Stimulated activated CD4-positive, alpha-beta T cell treated with anti-CD3 and anti-CD28 coated beads, TNF-alpha, amount 100 ng/mL, for 48 hours (primary cell): ENCODE results near the gene MYO16.
A peak's percentile ranks its signal among the peaks of the same experiment; 100 is the strongest.

ENCODE experiments used
- DNase-seq, 3 donors: peaks; one replicate each; pipeline ENCODE4 v3.0.0-alpha.2; 2020; ENCODE audit warnings: low read depth in 3 of 3

MYO16 gene

DNA sequence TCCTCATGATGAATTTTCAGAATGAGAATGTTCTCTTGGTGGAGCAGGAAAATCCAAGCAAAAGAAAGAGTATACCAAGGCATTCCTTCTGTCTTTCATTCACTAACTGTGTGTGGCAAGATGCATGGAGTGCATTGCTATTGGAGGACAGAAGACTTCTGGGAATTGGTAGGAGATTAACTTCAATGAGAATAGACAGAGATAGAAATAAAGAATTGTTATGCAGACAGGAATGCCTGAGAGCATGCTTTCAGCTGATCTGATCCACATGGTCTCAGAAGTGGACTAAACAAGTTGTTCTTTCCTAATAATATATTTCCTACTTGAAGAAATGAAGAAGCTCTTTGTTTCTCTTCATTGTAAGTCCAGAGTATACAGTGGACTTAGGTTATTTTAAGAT, 303.6 kb downstream of the MYO16 start:
- no peak for DNase-seq

DNA sequence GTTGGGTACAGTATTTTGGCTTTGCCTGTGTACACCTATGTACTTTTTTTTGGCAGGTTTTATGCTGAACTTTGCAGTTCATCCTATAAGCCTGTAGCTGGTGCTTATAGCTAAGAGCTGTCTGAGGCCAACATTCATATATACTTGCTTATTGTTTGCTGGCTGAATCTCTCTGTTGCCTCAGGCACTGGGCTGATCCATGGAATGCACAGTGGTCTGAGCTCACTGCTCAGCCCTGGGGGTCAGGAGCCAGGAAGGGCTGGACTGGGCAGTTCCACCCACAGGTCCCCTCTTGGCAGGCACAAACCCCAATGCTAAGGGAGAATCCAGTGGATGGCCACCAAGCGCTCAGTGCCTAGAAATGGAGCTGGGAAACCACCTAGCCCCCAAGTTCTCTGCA, 308.7 kb downstream of the MYO16 start:
- no peak for DNase-seq

DNA sequence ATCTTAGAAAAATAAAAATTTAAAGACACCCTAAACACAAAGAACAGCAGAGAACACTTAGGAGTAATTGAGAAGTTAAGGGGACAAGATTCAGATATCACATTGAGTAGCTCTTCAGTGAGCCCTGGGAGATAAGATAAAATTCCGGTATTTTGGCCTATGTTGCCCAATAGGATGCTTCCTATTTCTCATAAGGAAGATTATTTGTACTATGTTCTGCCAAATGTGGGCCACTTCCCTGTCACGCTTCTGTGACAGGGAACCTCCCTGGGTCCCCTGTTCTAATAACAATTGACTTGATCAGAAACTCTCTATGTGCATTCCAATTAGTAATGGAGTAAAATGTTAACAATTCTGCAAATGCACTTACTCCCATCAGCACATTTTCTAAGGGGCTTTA, 310.7 kb downstream of the MYO16 start:
- DNase-seq, result no peak

DNA sequence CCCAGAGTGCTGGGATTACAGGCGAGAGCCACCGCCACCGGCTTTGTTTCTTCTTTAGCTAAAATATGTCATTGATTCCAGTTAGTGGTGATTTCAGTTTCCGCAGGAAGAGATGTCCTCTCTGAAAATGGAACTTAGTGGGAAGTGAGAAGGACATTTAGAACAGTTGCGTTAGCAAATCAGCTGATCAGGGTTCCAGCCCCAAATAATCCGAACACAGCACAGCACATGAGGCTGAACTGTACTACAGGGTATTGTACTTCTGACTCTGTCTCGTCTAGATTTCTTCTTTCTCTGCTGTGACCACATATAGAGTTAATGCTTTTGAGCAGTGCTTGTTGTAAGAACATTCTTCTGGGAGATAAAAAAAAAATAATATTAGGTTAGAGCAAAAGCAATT, 314.4 kb downstream of the MYO16 start:
- DNase-seq, result no peak

DNA sequence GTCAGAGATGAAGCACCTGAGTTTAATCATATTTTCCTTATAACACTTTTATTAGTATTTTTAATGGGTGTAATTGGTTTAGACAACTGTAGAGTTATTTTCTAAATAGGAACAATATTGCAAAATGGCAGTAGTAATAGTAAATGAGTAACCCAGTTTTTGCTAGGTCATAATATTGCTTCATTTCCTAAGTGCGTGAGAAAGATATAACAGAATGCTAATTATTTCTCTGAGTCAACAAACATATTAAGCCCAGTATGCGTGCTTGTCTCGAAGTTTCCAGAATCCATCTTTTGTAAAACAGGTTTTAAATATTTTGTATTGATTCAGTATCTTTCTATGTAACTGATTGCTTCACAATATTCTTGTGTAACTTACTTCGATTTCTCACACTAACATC, 315.3 kb downstream of the MYO16 start:
- DNase-seq, result no peak

DNA sequence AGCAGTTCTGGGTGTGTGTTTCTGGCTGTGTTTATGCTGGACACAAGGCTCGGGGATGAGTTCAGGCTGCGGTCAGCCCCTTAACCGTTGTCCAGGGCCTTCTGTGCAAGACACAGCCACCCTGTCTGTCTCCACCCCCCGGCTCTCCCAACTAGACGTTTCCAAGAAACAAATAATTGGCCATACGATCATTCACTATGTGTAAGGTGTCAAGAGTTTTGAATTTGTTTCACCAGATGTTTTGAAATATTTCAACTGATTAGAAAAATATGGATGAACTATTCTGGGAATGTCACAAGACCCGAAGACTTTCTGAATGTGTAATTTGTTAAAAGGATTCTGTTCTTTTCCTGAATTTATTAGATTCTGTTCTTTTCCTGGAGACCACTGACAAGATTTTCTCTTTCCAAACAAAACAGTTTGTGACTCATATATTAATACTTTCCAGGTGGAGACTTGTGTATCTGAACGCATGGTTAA, 318.2 kb downstream of the MYO16 start:
- DNase-seq, result no peak

DNA sequence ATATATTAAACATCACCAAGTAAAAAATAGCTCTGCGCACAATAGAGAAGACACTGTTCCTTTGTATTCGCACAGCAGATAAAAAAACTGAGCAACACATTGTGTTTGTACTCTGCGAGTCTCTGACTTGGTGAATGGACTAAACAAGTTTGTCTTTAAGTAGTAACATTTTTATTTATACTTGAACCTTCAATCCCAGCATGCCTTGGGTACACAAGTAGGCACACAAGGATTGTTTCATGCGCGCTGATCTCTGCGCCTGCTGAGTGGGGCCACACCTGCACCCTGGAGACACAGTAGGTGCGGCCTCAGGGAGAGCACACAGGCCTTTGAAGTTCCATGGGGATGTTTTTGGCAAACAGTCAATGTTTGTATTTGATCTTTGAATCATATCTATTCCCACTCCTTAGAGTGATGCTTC, 318.9 kb downstream of the MYO16 start:
- DNase-seq, result no peak

DNA sequence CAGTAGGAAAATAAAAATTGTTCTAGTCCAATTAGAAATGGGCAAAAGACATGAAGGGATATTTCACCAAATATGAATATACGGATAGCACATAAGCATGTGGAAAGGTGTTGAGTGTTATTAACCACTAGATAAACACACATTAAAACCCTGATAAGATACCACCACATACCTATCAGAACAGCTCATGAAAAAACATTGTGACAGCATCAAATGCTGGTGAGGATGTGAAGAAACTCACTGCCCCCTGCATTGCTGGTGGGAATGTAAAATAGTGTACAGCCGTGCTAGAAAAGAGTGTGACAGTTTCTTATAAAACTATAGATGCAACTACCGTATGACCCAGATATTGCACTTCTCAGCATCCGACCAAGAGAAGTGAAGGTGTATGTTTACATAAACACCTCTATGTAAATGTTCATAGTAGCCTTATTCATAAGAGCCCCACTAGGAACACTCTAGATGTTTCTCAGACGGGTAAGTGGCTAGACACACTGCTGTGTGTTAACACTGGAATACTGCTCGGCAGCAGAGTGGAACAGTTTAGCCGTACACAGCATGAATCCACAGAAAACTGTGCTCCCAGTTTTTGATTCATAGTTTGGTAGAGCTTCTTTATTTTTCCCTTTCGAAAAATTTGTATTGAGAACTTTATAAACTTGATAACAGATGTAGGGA, 321.1 kb downstream of the MYO16 start:
- DNase-seq, result no peak

DNA sequence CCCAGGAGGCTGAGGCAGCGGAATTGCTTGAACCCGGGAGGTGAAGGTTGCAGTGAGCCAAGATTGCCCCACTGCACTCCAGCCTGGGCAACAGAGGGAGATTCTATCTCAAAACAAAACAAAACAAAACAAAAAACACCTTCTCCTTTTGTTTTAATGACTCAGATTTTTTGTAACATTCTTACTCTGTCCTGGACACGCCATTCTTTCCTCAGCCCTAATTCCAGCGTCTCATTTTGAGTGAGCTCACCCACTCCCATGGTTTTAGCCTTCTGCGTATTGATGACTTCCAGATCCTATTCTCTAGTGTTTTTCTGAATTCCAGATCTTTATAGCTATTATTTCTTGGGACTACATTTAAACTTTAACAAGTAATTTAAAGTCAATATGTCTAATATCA, 326.3 kb downstream of the MYO16 start:
- no peak for DNase-seq

DNA sequence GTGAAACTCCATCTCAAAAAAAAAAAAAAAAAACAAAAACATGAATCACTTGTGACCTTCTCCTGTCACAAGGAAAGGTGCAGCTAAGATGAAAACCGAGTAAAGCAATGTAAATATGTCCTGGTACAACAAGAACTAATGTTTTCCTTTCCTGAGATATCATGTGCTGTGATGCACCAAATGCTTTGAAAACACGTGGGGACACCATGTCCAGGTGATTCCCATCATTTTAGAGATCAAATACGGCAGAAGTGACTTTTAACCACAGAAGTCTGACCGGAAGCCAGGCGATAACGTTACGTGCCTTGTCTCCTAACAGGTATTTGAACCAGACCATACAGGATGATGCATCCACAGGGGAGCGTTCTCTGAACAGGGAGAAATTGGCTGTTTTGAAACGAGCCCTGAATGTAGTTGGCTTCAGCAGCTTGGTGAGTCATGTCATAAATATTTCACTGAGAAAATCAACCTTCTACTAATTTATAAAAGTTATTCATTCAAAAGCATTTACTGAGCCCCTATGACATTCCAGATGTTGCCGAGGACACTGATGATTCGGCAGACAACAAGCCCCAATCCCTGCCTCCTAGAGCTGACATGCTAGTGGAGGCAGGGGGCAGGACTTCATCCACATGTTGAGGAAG, 328.1 kb downstream of the MYO16 start:
- no peak for DNase-seq

DNA sequence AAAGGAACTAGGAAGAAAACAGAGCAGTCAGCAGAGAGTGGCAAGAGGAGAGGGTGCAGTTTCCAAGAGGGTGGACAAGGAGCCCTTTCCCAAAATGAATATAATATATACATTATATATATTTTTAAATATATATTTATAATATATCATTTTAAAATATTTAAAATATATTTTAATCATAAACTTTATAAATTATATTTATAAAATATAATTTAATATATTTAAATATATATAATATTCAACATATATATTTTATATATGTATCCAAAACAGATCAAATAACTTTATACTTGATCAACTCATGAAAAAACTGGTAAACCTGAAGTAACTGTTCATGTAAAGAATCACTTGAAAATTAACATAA, 328.6 kb downstream of the MYO16 start:
- no peak for DNase-seq

DNA sequence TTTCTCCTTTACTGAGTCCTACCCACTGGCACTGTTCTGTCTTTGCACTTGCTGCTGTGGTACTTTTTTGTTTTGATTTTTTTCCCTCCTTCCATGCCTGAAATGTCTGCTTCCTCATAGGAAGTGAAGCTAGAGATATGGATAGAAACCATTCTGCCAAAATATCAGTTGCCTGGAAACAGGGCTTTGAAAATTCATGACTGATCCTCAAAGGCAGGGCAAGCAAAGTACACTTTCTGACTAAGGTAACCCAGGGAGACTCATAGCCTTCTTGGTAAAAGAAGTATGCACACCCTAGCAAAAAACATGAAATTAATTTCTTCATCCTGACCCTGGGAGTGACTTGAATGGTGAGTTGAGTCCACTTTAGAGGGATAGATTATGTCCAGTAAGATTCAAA, 329.8 kb downstream of the MYO16 start:
- DNase-seq, result no peak

DNA sequence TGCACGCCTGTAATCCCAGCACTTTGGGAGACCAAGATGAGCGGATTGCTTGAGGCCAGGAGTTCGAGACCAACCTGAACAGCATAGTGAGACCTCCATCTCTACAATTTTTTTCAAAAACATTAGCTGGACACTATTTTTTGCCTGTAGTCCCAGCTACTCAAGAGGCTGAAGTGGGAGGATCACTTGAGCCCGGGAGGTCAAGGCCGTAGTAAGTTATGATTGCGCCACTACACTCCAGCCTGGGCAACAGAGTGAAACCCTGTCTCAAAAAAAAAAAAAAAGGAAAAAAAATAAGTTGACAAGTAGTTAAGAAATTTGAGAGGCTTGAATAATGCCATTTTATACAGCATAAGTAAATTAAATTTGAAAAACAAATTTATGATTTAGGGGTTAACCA, 330.6 kb downstream of the MYO16 start:
- no peak for DNase-seq

DNA sequence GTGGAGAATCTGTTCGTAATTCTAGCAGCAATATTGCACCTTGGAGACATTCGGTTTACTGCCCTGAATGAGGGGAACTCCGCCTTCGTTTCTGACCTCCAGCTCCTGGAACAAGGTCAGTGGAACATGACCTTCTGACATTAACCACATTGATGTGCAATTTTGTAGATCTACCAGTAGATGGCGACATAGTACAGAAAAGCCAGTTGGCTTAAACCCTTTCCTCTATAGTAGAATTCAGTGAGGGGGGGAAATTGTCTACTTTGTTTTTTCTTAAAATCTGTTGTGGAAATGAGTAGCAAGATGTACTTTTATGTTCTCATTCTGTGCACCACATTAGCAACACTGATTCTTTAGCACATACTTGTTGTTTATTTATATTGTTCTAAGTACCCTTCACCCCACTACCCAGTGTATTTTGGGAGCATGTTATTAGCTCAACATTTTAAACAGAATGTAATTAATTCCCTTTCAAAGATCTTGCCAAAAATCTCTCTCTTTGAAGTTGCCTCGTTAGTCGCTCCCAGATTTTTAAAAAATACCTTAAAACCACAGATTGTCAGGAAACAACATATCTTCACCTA, 332.2 kb downstream of the MYO16 start:
- peak in 1 of 3 donors; percentile 3 for DNase-seq

DNA sequence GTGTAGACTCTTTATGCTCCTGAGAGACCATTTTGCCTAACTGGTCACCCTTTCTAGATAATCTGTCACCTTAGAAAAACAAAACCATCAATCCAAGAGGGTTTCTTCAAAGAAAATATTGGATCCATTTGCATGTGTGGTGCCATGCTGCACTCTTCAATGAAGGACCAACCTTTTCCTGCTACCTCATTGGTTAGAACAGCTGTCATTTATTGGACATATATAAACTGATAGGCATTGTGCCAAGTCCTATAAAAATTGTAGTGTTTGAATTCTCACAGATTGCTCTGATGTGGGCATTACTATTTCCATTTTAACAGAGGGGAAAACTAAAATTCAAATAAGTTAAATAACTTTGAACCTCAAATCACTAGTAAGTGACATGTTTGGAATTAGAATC, 333.2 kb downstream of the MYO16 start:
- DNase-seq, result no peak

DNA sequence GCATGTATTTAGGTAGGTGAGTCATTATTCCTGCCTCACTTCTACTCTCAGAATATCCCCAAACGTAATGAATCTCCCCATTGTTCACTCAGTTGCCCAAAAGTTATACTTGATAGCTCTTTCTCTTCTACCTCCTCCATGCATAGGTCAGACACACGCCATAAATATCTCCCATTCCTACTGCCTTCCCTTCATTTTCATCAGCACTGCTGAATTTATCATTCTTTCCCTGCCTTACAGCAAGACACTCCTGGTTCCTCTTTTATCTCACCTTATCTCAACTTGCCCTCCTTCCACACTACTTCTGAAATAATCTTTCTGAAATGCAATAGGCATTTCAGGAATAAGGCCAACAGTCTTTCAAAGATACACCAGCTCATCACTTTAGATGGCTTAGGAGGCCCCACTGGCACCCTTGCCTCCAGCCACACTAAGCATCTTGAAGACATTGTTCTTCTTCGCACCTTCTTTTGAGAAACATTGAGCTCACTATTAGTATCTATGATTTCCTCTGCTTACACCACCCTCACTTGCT, 333.9 kb downstream of the MYO16 start:
- DNase-seq, result no peak

DNA sequence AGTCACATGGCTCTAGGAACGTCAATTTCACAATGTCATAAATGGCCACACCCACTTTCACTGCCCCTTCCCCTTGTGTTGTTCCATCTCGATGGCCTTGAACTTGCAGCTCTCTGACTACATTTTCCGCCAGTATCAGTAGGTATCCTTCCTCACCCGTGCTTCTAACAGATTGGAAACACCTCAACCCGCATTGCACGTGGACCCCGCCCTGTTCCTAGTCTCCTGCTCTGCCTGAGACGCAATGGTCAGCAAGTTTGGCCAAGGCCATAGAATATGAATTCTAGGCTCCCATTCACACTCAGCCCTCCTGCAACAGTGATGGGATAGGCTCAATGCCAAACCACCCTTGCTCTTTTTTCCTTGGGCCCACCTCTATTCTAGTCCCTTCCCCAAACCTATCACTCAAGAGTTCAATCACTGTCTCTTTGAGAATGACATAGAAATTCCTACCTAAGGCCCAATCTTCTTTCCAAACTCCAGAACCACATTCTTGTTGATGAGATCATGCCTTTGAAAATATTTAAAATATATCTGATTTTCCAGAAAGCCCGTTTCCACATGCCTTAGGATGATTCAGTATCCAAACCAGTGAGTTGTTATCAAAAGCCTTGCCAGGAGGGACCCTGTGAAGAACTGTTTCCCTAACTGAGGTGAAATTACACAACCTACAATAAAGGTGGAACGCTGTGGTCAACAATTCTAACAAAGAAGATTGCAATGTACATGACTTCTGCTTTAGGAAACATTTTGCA, 334.6 kb downstream of the MYO16 start:
- DNase-seq, result no peak

DNA sequence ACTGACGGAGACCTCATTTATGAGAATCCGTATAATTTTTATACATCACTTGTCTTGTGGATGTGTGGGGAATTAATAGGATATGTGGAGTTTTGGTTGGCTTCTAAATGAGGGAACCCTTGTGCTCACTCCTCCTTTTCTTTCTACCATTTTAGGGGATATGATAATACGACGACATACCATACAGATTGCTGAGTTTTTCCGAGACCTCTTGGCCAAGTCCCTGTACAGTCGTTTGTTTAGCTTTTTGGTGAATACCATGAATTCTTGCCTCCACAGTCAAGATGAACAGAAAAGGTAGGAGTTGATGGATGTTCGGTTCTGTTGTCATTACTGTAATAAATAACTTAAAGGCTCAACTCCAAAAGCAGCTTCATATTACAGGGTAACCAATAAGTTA, 335.2 kb downstream of the MYO16 start:
- no peak for DNase-seq

DNA sequence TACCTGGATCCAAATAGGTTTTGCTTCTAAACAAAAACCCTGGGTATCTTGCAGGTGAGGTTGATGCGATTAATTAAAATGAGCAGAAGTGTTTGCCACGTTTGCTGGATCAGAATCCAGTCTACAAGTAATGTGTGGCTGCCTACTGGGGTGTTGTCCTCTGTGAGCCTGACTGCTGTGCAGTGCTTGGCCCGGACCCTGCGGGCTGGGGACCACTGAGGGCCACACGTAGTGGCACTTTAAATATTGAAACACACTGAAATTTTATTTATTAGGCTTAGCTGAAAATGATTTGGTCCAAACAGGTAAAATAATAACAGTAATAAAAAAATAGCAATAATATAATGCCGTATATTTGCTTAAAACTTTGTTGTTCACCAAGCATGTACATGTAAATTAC, 338.0 kb downstream of the MYO16 start:
- no peak for DNase-seq

DNA sequence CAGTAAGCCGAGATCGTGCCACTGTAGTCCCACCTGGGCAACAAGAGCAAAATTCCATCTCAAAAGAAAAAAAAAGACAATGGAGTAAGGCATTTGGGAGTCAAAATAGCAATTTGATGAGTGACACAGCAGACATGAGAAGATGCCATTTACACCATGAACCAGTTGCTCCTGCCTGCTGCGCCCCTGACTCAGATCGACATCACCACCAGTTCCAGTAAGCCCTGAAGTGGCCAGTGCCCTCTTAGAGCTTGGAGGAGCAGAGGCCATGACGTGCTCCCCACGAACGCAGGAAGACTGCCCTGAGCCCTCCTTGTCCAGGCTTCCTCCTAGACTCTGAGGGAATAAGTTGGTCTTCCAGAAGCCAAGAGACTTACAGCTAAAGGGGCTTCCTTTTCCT, 339.2 kb downstream of the MYO16 start:
- no peak for DNase-seq

DNA sequence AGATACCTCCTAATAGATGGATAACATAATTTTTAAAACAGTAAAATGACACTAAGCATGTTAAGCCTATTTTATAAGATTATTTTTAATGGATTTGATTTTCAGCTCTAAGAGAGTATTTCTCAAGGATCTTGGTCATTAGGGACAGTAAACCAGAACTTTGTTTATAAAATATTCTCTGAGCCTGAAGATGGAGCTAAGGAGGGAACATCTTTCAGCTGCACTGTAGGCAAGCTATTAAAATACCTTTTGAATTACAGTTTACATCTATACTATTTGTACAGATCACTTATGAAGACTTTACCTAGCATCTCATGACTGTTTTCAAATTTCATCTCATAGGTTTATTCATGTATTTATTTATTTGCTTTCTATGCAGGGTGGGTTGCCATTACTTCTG, 345.3 kb downstream of the MYO16 start:
- DNase-seq, result no peak

DNA sequence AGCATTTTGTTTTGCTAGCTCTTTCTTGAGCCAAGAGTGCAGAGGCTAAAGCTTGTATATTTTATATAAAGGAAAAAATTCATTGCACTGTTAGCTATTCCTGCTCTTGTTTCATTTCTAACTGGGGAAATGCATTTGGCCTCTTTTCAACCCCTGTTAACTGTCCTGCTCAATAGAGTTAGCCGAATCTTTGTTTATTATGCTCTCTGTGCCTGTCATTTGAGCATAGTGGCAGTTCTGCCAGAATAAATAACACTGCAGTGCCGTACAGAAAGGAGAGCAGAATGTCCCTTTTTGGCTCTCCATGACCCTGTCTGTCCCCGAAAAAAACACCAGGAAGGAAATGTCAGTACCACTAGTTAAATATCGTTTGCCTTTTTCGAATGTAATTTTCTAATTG, 350.8 kb downstream of the MYO16 start:
- no peak for DNase-seq
